K562 (cell line): ENCODE results near the gene PRRG4. TPM values are rescaled to one million over a fixed set of nuclear protein-coding genes. Genes with fewer than 3 reads are reported as not detected.
A peak's percentile ranks its signal among the peaks of the same experiment; 100 is the strongest.

Source experiments
- ATAC-seq: fragments of 200-7000 bp; cut with Tn5 transposase; 3 replicates; pipeline ENCODE4 v1.9.1; 2020; ENCODE audit warnings: moderate library complexity
- BruUV-seq: library from RNA; stranded (reverse); fragments of 400-500 nt; replicated peaks from 2 replicates; lab custom pipeline; 2021; lab: Mats Ljungman, UMichigan
- CTCF ChIA-PET: fragments of 300-600 bp; formaldehyde crosslinking; extraction: SDS; loops from one replicate; lab custom pipeline; 2021; ENCODE audit warnings: low intra/inter-chr PET ratio; lab: Yijun Ruan, JAX
- POLR2A ChIA-PET: fragments of 300-600, 350-650 bp; sonication (Branson Sonifier 250); formaldehyde crosslinking; extraction: SDS; loops from one replicate; lab custom pipeline; 2021; ENCODE audit warnings: antibody characterized with exemption, inconsistent platforms; lab: Yijun Ruan, JAX
- DNase-seq, 4 experiments: peaks; one replicate each; pipeline versions ENCODE4 v3.0.0 to v3.0.0-alpha.2; 2011 to 2018; ENCODE audit warnings: low spot score in 3 of 4, mixed read lengths in 3 of 4; ENCODE audit errors: extremely low read depth in 1 of 4
- FAIRE-seq: peaks from 2 replicates; lab custom pipeline; 2011; peaks lifted over from hg19 to GRCh38; lab: Jason Lieb, UNC
- H2AFZ ChIP-seq: 2 replicates; pipeline ENCODE4 v1.6.0; 2011; ENCODE audit warnings: low read depth, low read length, control low read depth, inconsistent platforms
- H3K27ac ChIP-seq: fragments of 200-600 bp; 3 replicates; pipeline ENCODE4 v1.8.0; 2011; ENCODE audit warnings: low read depth, mild to moderate bottlenecking, control low read depth, inconsistent platforms, low read length, moderate library complexity, mixed read lengths; ENCODE audit errors: extremely low read depth
- H3K27me3 ChIP-seq, 2 experiments: fragments of 300-600 bp in 1 of 2; 2 replicates in 1 of 2; 3 replicates in 1 of 2; pipeline versions ENCODE4 v1.6.0 to v1.8.0; 2011; ENCODE audit warnings: inconsistent platforms in 2 of 2, low read length in 2 of 2, mild to moderate bottlenecking in 1 of 2, mixed read lengths in 1 of 2, moderate library complexity in 1 of 2; ENCODE audit not compliant: control insufficient read depth in 2 of 2, insufficient read depth in 2 of 2
- H3K36me3 ChIP-seq: fragments of 300-600 bp; 3 replicates; pipeline ENCODE4 v1.8.0; 2011; ENCODE audit warnings: mild to moderate bottlenecking, low read length, inconsistent platforms; ENCODE audit not compliant: control insufficient read depth, insufficient read depth
- H3K4me1 ChIP-seq, 2 experiments: fragments of 200-600 bp in 1 of 2; replicated peaks in 1 of 2; 2 replicates in 1 of 2; 3 replicates in 1 of 2; pipeline versions ENCODE4 v1.5.1 to v1.8.0; 2011; ENCODE audit warnings: inconsistent platforms in 2 of 2, low read length in 2 of 2, mild to moderate bottlenecking in 1 of 2, mixed read lengths in 1 of 2, moderate library complexity in 1 of 2; ENCODE audit not compliant: control insufficient read depth in 2 of 2, insufficient read depth in 2 of 2
- H3K4me2 ChIP-seq: 2 replicates; pipeline ENCODE4 v1.6.1; 2011; ENCODE audit warnings: low read length, control low read depth, inconsistent platforms, mixed read lengths; ENCODE audit not compliant: insufficient read depth
- H3K4me3 ChIP-seq: fragments of 200-600 bp; sonication (generic), shearing (Covaris generic); 2 replicates; pipeline ENCODE4 v1.5.1; 2016; ENCODE audit warnings: control low read depth, inconsistent platforms
- H3K79me2 ChIP-seq: fragments of 200-600 bp; 3 replicates; pipeline ENCODE4 v1.8.0; 2011; ENCODE audit warnings: low read length, inconsistent platforms; ENCODE audit not compliant: control insufficient read depth, insufficient read depth
- H3K9ac ChIP-seq, 2 experiments: 2 replicates each; pipeline versions ENCODE4 v1.6.0 to v1.6.1; 2011; ENCODE audit warnings: low read depth in 2 of 2, low read length in 2 of 2, control low read depth in 1 of 2, inconsistent platforms in 1 of 2, mild to moderate bottlenecking in 1 of 2, mixed read lengths in 1 of 2; ENCODE audit not compliant: insufficient read depth in 1 of 2
- H3K9me1 ChIP-seq: one replicate; pipeline ENCODE4 v1.6.0; 2011; ENCODE audit warnings: inconsistent platforms, mild to moderate bottlenecking, low read length, moderate library complexity; ENCODE audit not compliant: control insufficient read depth, insufficient read depth
- H3K9me3 ChIP-seq: replicated peaks from 2 replicates; pipeline ENCODE4 v1.5.1; 2011; ENCODE audit warnings: low read depth, low read length, inconsistent platforms; ENCODE audit not compliant: control insufficient read depth, insufficient read depth
- H4K20me1 ChIP-seq: replicated peaks from 2 replicates; pipeline ENCODE4 v1.6.1; 2011; ENCODE audit warnings: low read length, inconsistent platforms, mixed read lengths; ENCODE audit not compliant: control insufficient read depth, insufficient read depth
- CBFA2T3 ChIP-seq: fragments of 450-650 bp; IDR thresholded peaks from 2 replicates; pipeline ENCODE4 v1.6.1; 2017
- CHD4 ChIP-seq: fragments of 200-600 bp; sonication (generic); IDR thresholded peaks from 3 replicates; pipeline ENCODE4 v1.6.1; 2012; ENCODE audit warnings: low read depth, mild to moderate bottlenecking, mixed read lengths, low read length, inconsistent platforms; ENCODE audit not compliant: insufficient read depth, insufficient replicate concordance, poor library complexity, severe bottlenecking
- CSDE1 ChIP-seq, 2 experiments: fragments of 450-650 bp; IDR thresholded peaks; 2 replicates each; pipeline ENCODE4 v1.6.1; 2016; ENCODE audit warnings: mild to moderate bottlenecking in 1 of 2
- FIP1L1 ChIP-seq: fragments of 200-400 bp; formaldehyde crosslinking; IDR thresholded peaks from 2 replicates; pipeline ENCODE4 v1.6.1; 2018; ENCODE audit warnings: mild to moderate bottlenecking, low read depth, low read length; ENCODE audit not compliant: poor library complexity, severe bottlenecking
- FUS ChIP-seq: fragments of 200-400 bp; formaldehyde crosslinking; optimal IDR thresholded peaks from 2 replicates; pipeline ENCODE3; 2017; ENCODE audit warnings: low read depth, low read length
- HMGN3 ChIP-seq: IDR thresholded peaks from 2 replicates; pipeline ENCODE4 v1.6.1; 2011; ENCODE audit warnings: borderline replicate concordance, low read depth, mild to moderate bottlenecking, mixed read lengths, low read length; ENCODE audit not compliant: insufficient read length; ENCODE audit errors: extremely low read depth
- ID3 ChIP-seq, 2 experiments: fragments of 250-450 bp in 1 of 2; fragments of 450-650 bp in 1 of 2; sonication (Bioruptor Pico) in 1 of 2; IDR thresholded peaks; 2 replicates each; pipeline versions ENCODE4 v1.6.1 to v1.8.0; 2016 to 2021; ENCODE audit warnings: mild to moderate bottlenecking in 2 of 2, moderate library complexity in 2 of 2, missing compliant biosample characterization in 1 of 2, missing genetic modification characterization in 1 of 2
- ILK ChIP-seq: fragments of 450-650 bp; IDR thresholded peaks from 2 replicates; pipeline ENCODE4 v1.6.1; 2016; ENCODE audit warnings: missing genetic modification characterization, low read depth, mild to moderate bottlenecking, missing compliant biosample characterization, moderate library complexity, borderline replicate concordance
- MAFF ChIP-seq: IDR thresholded peaks from 2 replicates; pipeline ENCODE4 v1.6.1; 2012; ENCODE audit warnings: low read length, improper control_type of control experiment
- NR2C2 ChIP-seq, 2 experiments: fragments of 200-800 bp in 1 of 2; sonication (Bioruptor generic) in 1 of 2; sonication (generic) in 1 of 2; formaldehyde crosslinking in 1 of 2; IDR thresholded peaks; 2 replicates each; pipeline versions ENCODE4 v1.6.1 to v1.8.0; 2016 to 2022; ENCODE audit warnings: mild to moderate bottlenecking in 1 of 2, missing compliant biosample characterization in 1 of 2, missing genetic modification characterization in 1 of 2, missing genetic modification reagents in 1 of 2
- PHB ChIP-seq: fragments of 250-450 bp; sonication (Bioruptor Pico); IDR thresholded peaks from 2 replicates; pipeline ENCODE4 v1.5.0; 2021
- PREB ChIP-seq: sonication (generic); formaldehyde crosslinking; IDR thresholded peaks from 2 replicates; pipeline ENCODE4 v1.8.1; 2023; ENCODE audit warnings: mild to moderate bottlenecking, missing genetic modification reagents
- SIX5 ChIP-seq, 2 experiments: IDR thresholded peaks; 2 replicates each; pipeline ENCODE4 v1.6.1; 2011; ENCODE audit warnings: low read length in 2 of 2, borderline replicate concordance in 1 of 2, low read depth in 1 of 2, mild to moderate bottlenecking in 1 of 2, moderate library complexity in 1 of 2; ENCODE audit not compliant: insufficient read depth in 1 of 2
- SP1 ChIP-seq: sonication (generic); formaldehyde crosslinking; IDR thresholded peaks from 2 replicates; pipeline ENCODE4 v1.8.1; 2022; ENCODE audit warnings: mild to moderate bottlenecking, missing genetic modification reagents
- SPI1 ChIP-seq: IDR thresholded peaks from 2 replicates; pipeline ENCODE4 v1.6.1; 2011; ENCODE audit warnings: low read depth, low read length, control low read depth, borderline replicate concordance
- SREBF2 ChIP-seq: sonication (generic); formaldehyde crosslinking; IDR thresholded peaks from 2 replicates; pipeline ENCODE4 v1.4.0; 2020; ENCODE audit warnings: mild to moderate bottlenecking, missing genetic modification reagents
- SRSF1 ChIP-seq: fragments of 200-400 bp; formaldehyde crosslinking; IDR thresholded peaks from 2 replicates; pipeline ENCODE4 v1.6.1; 2017; ENCODE audit warnings: mild to moderate bottlenecking, low read depth, low read length, moderate library complexity
- ZFX ChIP-seq: sonication (generic); formaldehyde crosslinking; IDR thresholded peaks from 2 replicates; pipeline ENCODE4 v1.8.0; 2022; ENCODE audit warnings: mild to moderate bottlenecking, missing genetic modification reagents, moderate library complexity
- ZNF347 ChIP-seq: fragments of 450-650 bp; formaldehyde crosslinking; IDR thresholded peaks from 2 replicates; pipeline ENCODE4 v1.4.0; 2020; ENCODE audit warnings: low read depth, mild to moderate bottlenecking, moderate library complexity
- WGBS: fragments of 100-300 bp; shearing (Covaris generic); methylation state at CpG from one replicate; pipeline ENCODE4 v1.1.6; 2016; ENCODE audit warnings: low coverage, mixed read lengths; ENCODE audit not compliant: insufficient coverage; ENCODE audit errors: missing lambda C conversion rate; 5-methylcytosine and 5-hydroxymethylcytosine counted together
- in situ Hi-C: fragments of 300-500 bp; cut with MboI; formaldehyde crosslinking; loops from 4 replicates; pipeline ENCODE4 v1.15.0; 2018; ENCODE audit warnings: inconsistent platforms, mixed read lengths
- intact Hi-C: fragments of 100-400 bp; cut with micrococcal nuclease; formaldehyde crosslinking; loops from 2 replicates; pipeline ENCODE4 v1.14.2; 2022
- polyA plus RNA-seq, 8 experiments: library from polyadenylated mRNA; depleted of rRNA in 4 of 8; stranded (reverse) in 5 of 8; unstranded in 3 of 8; fragments of >200 nt; fragmentation: Nextera tagmentation in 2 of 8; fragmentation: Illumina TruSeq in 1 of 8; extraction: Ambion mirVana in 2 of 8; extraction: Trizol in 1 of 8; gene quantifications; 2 replicates each; pipeline versions ENCODE4 v1.2.1 to v1.2.3, GENCODE V29; 2011 to 2014; ENCODE audit warnings: inconsistent platforms in 1 of 8, missing spikeins in 1 of 8
- total RNA-seq, 7 experiments: library from RNA; depleted of rRNA in 6 of 7; stranded (reverse); fragments of >200 nt in 6 of 7; fragmentation: Illumina TruSeq in 2 of 7; extraction: Trizol in 2 of 7; gene quantifications; 2 replicates each; pipeline versions ENCODE4 v1.2.1 to v1.2.3, GENCODE V29; 2011 to 2021; ENCODE audit warnings: low replicate concordance in 1 of 7

Gene PRRG4
- total and polyA plus RNA-seq, 9 of the 15 experiments (the other 6 are each of a cell fraction or from before 2014, with no cell fraction given) = not detected

- no peak for TF ChIP-seq ZNF347
- peak; percentile 33; the same call in 1 of the 2 replicates for TF ChIP-seq SPI1
- TF ChIP-seq MAFF = no peak
- TF ChIP-seq SRSF1 = no peak
- no peak for TF ChIP-seq ID3 (CRISPR knock-in tag; IDR thresholded peaks at IDR 0.05)
- TF ChIP-seq ID3 (tag; IDR thresholded peaks at IDR 0.05) = no peak
Observed at GRCh38 chr11:32809313-32809712, 20.4 kb upstream of the PRRG4 start (continued).

- no peak overlapping the region for H3K4me2 ChIP-seq
- no peaks in the 10 kb centered on the region for H3K4me1 ChIP-seq
- no peaks in the 10 kb centered on the region for H3K9me3 ChIP-seq
- FAIRE-seq (no peak), DNase-seq (no peak), ATAC-seq (no peak)
- no peaks in the 10 kb centered on the region for H3K79me2 ChIP-seq
- no peak overlapping the region for H2AFZ ChIP-seq
- peaks cover 0 to 11% of the 10 kb centered on the region in 2 experiments; a peak in 2 of 5 replicates for H3K27me3 ChIP-seq
- no peak overlapping the region for H3K9ac ChIP-seq
- in situ Hi-C loops (no loop called here), intact Hi-C loops (loop anchor here (10.0 kb wide), 2 partner anchors 147 to 507 kb away; no protein-coding TSS in a partner anchor)
- ChIA-PET POLR2A (no interaction called here), CTCF (no interaction called here)
- no peaks in the 10 kb centered on the region for H3K36me3 ChIP-seq
- H3K4me3 ChIP-seq = no peak overlapping the region
- no peaks in the 10 kb centered on the region for H4K20me1 ChIP-seq
- 1% methylated on average over 4 of the region's 4 CpGs for WGBS
- BruUV-seq = no TSS peak
- no peak overlapping the region for H3K27ac ChIP-seq
- no peaks in the 10 kb centered on the region for H3K9me1 ChIP-seq
- TF ChIP-seq ZFX (CRISPR knock-in tag) = no peak
- no peak for TF ChIP-seq SP1 (CRISPR knock-in tag)
- no peak for TF ChIP-seq HMGN3
- no peak for TF ChIP-seq ILK (tag)
- TF ChIP-seq PHB (CRISPR knock-in tag) = no peak
- no peak for TF ChIP-seq NR2C2 (CRISPR knock-in tag; IDR thresholded peaks at IDR 0.05)
- TF ChIP-seq NR2C2 (tag; IDR thresholded peaks at IDR 0.05) = no peak
- TF ChIP-seq SIX5 (IDR thresholded peaks at IDR 0.05; ENCODE audit: borderline replicate concordance in 1 of 2, insufficient read depth in 1 of 2, low read depth in 1 of 2, low read length in 2 of 2) = no peak
- TF ChIP-seq PREB = no peak
- TF ChIP-seq FIP1L1 = no peak
- no peak for TF ChIP-seq SREBF2 (CRISPR knock-in tag)
- no peak for TF ChIP-seq CSDE1 (IDR thresholded peaks at IDR 0.05)
- no peak for TF ChIP-seq CHD4
- TF ChIP-seq FUS = no peak
- no peak for TF ChIP-seq CBFA2T3
Observed at GRCh38 chr11:32817181-32817851, 12.4 kb upstream of the PRRG4 start.
